ENCODE measurements around the gene TMEM165.

Gene TMEM165

DNA sequence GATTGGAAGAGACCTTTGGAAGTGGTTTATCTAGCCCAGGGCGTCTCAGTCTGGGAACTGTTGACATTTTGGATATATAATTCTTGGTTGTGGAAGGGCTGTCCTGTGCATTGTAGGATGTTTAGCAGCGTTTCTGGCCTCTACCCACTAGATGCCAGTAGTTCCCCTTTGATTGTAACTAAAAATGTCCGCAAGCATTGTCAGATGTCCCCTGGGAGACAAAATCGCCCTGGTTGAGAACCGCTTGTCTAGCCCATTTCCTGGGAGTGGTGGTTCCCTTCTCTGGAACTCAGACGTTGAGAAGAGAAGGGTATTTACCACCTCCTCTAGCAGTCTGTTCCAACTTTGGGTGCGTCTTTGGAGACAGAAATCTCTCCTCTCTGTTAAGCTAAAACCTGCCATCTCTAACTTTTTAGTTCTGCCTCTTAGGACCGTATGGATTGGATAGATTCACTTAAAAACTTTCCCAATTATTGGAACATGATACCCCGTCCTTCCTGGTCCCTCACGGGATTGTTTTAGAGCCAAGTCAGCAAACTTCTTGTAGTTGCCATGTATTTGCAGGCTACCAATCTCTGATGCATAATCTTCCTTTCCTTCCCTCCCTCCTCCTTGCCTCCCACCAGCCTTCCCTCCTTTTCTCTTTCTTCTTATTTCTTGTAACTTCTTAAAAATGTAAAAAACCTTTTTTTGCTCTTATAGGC is 13.9 kb downstream of the TMEM165 start:
- DNase-seq (ENCODE audit: low read depth): no peak
- no peak overlapping the region for H3K4me3 ChIP-seq (ENCODE audit: control insufficient read depth, low read depth, low read length)
- TF ChIP-seq, protein P1, sequence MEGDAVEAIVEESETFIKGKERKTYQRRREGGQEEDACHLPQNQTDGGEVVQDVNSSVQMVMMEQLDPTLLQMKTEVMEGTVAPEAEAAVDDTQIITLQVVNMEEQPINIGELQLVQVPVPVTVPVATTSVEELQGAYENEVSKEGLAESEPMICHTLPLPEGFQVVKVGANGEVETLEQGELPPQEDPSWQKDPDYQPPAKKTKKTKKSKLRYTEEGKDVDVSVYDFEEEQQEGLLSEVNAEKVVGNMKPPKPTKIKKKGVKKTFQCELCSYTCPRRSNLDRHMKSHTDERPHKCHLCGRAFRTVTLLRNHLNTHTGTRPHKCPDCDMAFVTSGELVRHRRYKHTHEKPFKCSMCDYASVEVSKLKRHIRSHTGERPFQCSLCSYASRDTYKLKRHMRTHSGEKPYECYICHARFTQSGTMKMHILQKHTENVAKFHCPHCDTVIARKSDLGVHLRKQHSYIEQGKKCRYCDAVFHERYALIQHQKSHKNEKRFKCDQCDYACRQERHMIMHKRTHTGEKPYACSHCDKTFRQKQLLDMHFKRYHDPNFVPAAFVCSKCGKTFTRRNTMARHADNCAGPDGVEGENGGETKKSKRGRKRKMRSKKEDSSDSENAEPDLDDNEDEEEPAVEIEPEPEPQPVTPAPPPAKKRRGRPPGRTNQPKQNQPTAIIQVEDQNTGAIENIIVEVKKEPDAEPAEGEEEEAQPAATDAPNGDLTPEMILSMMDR (IDR thresholded peaks at IDR 0.05; ENCODE audit: control insufficient read depth, insufficient read depth, low read depth, low read length, missing control alignments): peak; percentile 41

DNA sequence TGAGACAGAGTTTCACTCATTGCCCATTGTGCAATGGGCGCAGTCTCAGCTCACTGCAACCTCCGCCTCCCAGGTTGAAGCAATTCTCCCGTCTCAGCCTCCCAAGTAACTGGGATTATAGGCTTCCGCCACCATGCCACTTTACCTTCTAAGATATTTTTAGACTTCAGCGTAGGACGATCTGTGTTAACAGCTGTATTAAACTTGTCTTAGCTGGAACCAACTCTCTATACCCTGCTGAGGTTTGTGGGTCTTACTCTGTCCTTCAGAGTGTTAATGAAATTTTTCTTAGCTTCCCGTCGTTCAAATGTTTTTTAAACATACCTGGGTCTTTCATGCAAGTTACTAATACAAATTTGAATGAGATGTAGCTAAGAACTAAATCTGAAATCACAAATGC is 14.7 kb downstream of the TMEM165 start:
- no peak overlapping the region for H3K4me3 ChIP-seq (ENCODE audit: control insufficient read depth, low read depth, low read length)
- TF ChIP-seq, protein P1 (IDR thresholded peaks at IDR 0.05; ENCODE audit: control insufficient read depth, insufficient read depth, low read depth, low read length, missing control alignments): no peak
- DNase-seq (ENCODE audit: low read depth): no peak

DNA sequence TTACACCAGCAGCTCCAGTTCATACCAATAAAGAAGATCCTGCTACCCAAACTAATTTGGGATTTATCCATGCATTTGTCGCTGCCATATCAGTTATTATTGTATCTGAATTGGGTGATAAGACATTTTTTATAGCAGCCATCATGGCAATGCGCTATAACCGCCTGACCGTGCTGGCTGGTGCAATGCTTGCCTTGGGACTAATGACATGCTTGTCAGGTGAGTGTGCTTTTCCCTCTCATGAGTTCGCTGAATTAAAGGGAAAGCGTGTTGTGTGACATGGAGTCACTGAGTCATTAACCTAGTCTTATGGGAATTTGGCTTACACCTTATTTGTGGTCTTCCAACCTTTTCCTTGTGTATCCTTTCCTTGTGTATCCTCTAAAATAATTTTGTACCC is 15.9 kb downstream of the TMEM165 start:
- no peak for DNase-seq (ENCODE audit: low read depth)
- no peak overlapping the region for H3K4me3 ChIP-seq (ENCODE audit: control insufficient read depth, low read depth, low read length)
- TF ChIP-seq, protein P1 (IDR thresholded peaks at IDR 0.05; ENCODE audit: control insufficient read depth, insufficient read depth, low read depth, low read length, missing control alignments): no peak

DNA sequence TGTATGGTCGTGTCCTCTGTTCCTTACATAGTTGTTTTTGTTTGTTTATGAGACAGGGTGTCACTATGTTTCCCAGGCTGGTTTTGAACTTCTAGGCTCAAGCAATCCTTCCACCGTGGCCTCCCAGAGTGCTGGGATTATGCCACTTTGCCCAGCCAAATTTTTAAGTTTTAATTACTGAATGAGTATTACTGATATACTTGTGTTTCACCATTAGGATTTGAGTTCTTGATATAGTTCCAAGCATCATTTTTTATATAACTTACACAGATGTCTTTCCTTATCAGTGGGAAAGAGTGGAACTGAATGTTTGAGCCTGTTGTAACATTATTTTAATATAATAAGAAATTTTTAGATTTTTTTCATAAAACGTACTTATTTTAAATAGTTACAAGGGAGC is 20.4 kb downstream of the TMEM165 start:
- DNase-seq (ENCODE audit: low read depth): no peak
- TF ChIP-seq, protein P1 (IDR thresholded peaks at IDR 0.05; ENCODE audit: control insufficient read depth, insufficient read depth, low read depth, low read length, missing control alignments): no peak
- no peak overlapping the region for H3K4me3 ChIP-seq (ENCODE audit: control insufficient read depth, low read depth, low read length)

DNA sequence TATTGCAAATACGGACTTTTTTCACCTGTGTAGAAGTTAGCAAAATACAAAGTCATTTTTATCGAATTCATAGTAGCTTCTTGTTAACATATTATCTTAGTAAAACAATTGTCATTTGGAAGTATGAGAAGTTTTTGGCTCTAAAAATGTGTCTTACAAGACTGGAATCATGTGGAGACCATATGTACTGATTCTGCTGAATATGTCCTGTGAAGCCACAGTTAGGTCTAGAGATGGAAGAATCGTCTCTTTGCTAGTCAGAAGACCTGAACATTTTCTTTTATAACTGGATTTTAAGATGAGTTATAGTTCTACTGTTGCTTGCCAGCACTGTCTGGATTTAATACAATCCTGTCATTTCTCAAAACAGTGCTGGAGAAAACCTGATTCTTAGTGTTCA is 29.0 kb downstream of the TMEM165 start:
- no peak for DNase-seq (ENCODE audit: low read depth)
- TF ChIP-seq, protein P1 (IDR thresholded peaks at IDR 0.05; ENCODE audit: control insufficient read depth, insufficient read depth, low read depth, low read length, missing control alignments): no peak
- no peak overlapping the region for H3K4me3 ChIP-seq (ENCODE audit: control insufficient read depth, low read depth, low read length)

DNA sequence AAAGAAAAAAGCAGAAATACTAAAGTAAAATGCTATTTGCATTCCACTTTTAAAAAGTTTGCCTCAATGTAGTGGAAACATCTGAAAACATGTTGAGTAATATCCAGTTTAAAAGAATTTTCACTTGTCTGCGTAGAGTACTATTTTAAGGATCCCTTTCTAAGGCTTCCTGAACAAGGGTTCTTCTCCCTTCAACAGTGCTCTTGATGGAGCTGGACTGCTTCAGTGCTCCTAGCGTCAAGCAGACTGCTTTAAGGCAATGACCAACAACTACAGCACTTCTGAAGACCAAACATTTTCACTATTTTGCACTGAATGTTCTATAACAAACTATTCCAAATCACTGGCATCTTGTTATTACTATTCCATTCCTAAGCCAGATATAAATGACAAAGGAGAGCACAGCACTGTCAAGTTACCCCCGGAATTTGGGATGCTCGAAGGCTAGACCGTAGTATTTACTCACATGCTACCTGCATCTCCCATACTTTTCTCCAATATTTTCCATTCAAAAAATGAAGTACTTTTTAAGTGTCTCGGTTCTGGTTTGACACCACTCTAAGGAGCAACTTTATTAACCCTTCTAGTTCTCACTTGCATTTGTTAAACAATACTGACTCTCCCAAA is 36.1 kb downstream of the TMEM165 start:
- no peak overlapping the region for H3K4me3 ChIP-seq (ENCODE audit: control insufficient read depth, low read depth, low read length)
- TF ChIP-seq, protein P1 (IDR thresholded peaks at IDR 0.05; ENCODE audit: control insufficient read depth, insufficient read depth, low read depth, low read length, missing control alignments): no peak
- DNase-seq (ENCODE audit: low read depth): no peak

Data from AG09309 (cell line).